Thoracic aorta (tissue), 2 donors: ENCODE measurements around the gene OBSCN. TPM values are rescaled to one million over a fixed set of nuclear protein-coding genes. Genes with fewer than 3 reads are reported as not detected.

ENCODE experiments used
- ATAC-seq: fragments of 150-250 bp; one replicate; pipeline ENCODE4 v1.8.0; 2017; ENCODE audit warnings: low read depth; ENCODE audit not compliant: insufficient number of reproducible peaks, low FRiP score
- DNase-seq: peaks from one replicate; pipeline ENCODE4 v3.0.0-alpha.2; 2020; ENCODE audit warnings: low spot score
- H3K27ac ChIP-seq, 2 donors: fragments of 200-600 bp; sonication (generic); 1 replicate in 1 of 2; 2 replicates in 1 of 2; pipeline ENCODE4 v1.5.1; 2016; ENCODE audit warnings: mild to moderate bottlenecking in 2 of 2, moderate library complexity in 2 of 2
- H3K27me3 ChIP-seq: fragments of 200-600 bp; sonication (generic); replicated peaks from 2 replicates; pipeline ENCODE4 v1.6.0; 2016; ENCODE audit warnings: mild to moderate bottlenecking; ENCODE audit not compliant: insufficient read depth
- H3K36me3 ChIP-seq: fragments of 200-600 bp; sonication (generic); one replicate; pipeline ENCODE4 v1.5.1; 2016
- H3K4me1 ChIP-seq, 2 donors: fragments of 200-600 bp; sonication (generic); 1 replicate in 1 of 2; 2 replicates in 1 of 2; pipeline versions ENCODE4 v1.5.1 to v1.6.0; 2016; ENCODE audit warnings: low read depth in 2 of 2, mild to moderate bottlenecking in 1 of 2; ENCODE audit not compliant: control insufficient read depth in 1 of 2
- H3K4me3 ChIP-seq: fragments of 200-600 bp; sonication (generic); 2 replicates; pipeline ENCODE4 v1.5.1; 2016; ENCODE audit warnings: mild to moderate bottlenecking
- H3K9me3 ChIP-seq: fragments of 200-600 bp; sonication (generic); 2 replicates; pipeline ENCODE4 v1.5.1; 2016
- CTCF ChIP-seq: fragments of 200-600 bp; sonication (generic); IDR thresholded peaks from one replicate; pipeline ENCODE4 v1.5.1; 2019; ENCODE audit warnings: antibody characterized with exemption
- total RNA-seq, 2 donors: library from RNA; depleted of rRNA; stranded (reverse); fragments of >200 nt; gene quantifications; one replicate each; pipeline versions ENCODE4 v1.1.0 to v1.2.3, GENCODE V29; 2016

Gene OBSCN
- total RNA-seq, 2 donors from 2014 or later: 22.3 to 40.2 TPM

- no peak for DNase-seq
- no peaks in the 10 kb centered on the region for H3K27me3 ChIP-seq
- no peak overlapping the region for H3K4me3 ChIP-seq
- no peak for ATAC-seq
- H3K36me3 ChIP-seq: no peaks in the 10 kb centered on the region
- H3K4me1 ChIP-seq: peaks cover 4 to 5% of the 10 kb centered on the region in 2 donors
- H3K9me3 ChIP-seq: no peaks in the 10 kb centered on the region
- no peak overlapping the region for H3K27ac ChIP-seq
- TF ChIP-seq CTCF: no peak
Observed at GRCh38 chr1:228211531-228212414, 3.9 kb downstream of the OBSCN start.

- Histone ChIP-seq H3K27ac (no peak overlapping the region), H3K4me3 (peak overlapping the region; percentile 85), H3K4me1 (peaks cover 4 to 5% of the 10 kb centered on the region in 2 donors)
Observed at GRCh38 chr1:228212415-228212965, 4.6 kb downstream of the OBSCN start.

GRCh38 chr1:228212966-228213844 lies 5.4 kb downstream of the OBSCN start:
- peak overlapping the region; percentile 85 for H3K4me3 ChIP-seq
- H3K4me1 ChIP-seq: peaks cover 4 to 5% of the 10 kb centered on the region in 2 donors
- H3K27me3 ChIP-seq: no peaks in the 10 kb centered on the region
- ATAC-seq (peak; percentile 42), DNase-seq (peak; percentile 34)
- TF ChIP-seq CTCF: peak; percentile 57
- H3K27ac ChIP-seq: no peak overlapping the region
- no peaks in the 10 kb centered on the region for H3K36me3 ChIP-seq
- no peaks in the 10 kb centered on the region for H3K9me3 ChIP-seq

More at GRCh38 chr1:228212415-228212965, 4.6 kb downstream of the OBSCN start:
- ATAC-seq: no peak
- no peak for TF ChIP-seq CTCF
- H3K27me3 ChIP-seq: no peaks in the 10 kb centered on the region
- no peak for DNase-seq
- H3K9me3 ChIP-seq: no peaks in the 10 kb centered on the region
- H3K36me3 ChIP-seq: no peaks in the 10 kb centered on the region

- Histone ChIP-seq H3K4me3 (peak overlapping the region; percentile 85), H3K4me1 (peaks cover 4 to 5% of the 10 kb centered on the region in 2 donors), H3K27ac (no peak overlapping the region), H3K27me3 (no peaks in the 10 kb centered on the region), H3K9me3 (no peaks in the 10 kb centered on the region), H3K36me3 (no peaks in the 10 kb centered on the region)
- ATAC-seq (no peak), DNase-seq (no peak)
- TF ChIP-seq CTCF: no peak
Observed at GRCh38 chr1:228213917-228214808, 6.3 kb downstream of the OBSCN start.
